Activated effector memory CD4-positive, alpha-beta T cell treated with anti-CD3 and anti-CD28 coated beads, Interleukin-2, amount 50 U/mL, for 16 hours (primary cell): ENCODE data around the gene CELA2A.
A peak's percentile ranks its signal among the peaks of the same experiment; 100 is the strongest.
"Not testable (repeated sequence)": the region's sequence is repeated elsewhere in the genome, so short reads cannot be mapped to it uniquely, and the experiment has no call there.

Experiments
- DNase-seq: peaks from one replicate; pipeline ENCODE4 v3.0.0-alpha.2; 2020

Gene CELA2A

DNA sequence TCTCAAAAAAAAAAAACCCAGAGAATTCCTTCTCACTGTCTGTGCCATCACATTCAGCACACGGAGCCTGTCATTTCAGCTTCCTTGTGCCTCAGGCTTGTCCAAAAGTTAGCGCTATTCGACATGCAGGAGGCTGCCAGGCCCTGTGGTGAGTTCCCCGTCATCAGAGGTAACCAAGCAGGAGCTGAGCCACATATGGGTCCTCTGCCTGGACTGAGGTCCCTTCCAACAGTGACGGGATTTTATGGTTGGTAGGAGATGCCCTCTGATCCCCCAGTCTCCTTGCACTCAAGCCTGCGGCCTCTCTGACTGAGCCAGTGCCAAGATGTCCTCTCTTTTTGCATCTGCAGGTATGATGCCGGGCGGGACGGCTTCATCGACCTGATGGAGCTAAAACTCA is 31.0 kb upstream of the CELA2A start:
- no peak for DNase-seq

GRCh38 chr1:15425958-15426357 is 30.6 kb upstream of the CELA2A start:
- DNase-seq: no peak

- no peak for DNase-seq
Measured at GRCh38 chr1:15426492-15427279, 29.8 kb upstream of the CELA2A start.

GRCh38 chr1:15427280-15427666 is 29.3 kb upstream of the CELA2A start:
- no peak for DNase-seq

GRCh38 chr1:15428252-15428651 is 28.3 kb upstream of the CELA2A start:
- not testable (repeated sequence) for DNase-seq

DNA sequence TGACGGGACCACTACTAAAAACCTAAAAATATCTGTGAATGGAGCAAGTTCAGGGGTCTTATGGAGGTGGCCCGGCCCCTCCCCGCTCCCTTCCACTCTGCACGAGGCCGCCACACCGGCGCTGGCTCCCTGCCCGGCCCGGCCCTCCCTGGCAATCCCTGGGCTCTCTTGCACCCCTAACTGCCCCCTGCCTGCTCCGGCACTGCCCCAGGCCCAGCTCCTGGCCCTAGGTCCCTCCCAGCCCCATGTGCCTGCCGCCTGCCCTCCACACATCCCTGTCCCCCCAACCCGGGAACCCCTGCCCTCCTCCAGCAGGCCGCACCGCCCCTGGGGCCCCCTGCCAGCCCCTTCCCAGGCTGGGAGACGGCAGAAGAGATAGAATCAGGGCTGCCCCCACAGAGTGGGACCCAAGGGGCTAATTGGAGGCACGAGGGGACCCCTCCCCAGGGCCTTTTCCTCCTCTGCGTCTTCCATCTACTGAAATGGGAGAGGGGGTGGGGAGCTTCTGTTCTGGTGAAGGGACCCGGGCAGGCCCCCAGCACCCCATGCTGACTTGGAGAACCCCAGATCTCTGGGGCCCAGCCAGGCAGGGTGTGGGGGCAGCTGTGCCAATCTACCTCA is 27.6 kb upstream of the CELA2A start:
- no peak for DNase-seq

- no peak for DNase-seq
Measured at GRCh38 chr1:15429701-15430149, 26.8 kb upstream of the CELA2A start.

DNA sequence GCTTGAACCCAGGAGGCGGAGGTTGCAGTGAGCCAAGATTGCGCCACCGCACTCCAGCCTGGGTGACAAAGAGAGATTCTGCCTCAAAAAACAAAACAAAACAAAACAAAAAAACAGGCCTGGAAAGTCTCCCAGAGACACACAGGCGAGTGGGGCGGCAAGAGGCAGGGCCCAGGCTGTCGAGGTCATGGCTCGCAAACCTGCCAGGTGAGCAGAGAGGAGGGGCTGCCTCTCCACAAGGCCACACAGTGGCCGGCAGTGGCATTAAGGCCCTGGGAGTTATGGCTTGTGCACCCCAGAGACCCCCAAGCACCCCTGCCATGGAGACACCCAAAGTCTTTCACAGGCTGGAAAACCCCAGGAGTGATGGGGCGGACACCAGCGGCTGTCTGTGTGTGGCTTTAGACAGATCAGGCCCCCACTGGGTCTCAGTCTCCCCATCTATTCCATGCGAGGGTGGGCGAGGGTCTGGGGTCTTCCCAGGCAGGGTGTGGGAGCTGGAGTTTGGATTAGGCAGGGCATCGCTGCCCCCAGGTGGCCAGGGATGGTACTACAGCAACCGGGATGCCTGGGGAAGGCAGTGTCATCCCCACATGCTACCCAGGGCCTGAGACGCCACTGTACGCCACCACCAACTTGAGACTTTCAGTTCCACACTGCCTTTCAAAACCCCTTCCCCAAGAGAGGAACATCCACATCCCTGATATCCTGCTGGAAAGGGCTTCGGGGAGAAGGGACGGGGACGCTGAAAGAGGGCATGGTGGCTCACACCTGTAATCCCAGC is 25.6 kb upstream of the CELA2A start:
- peak; percentile 92 for DNase-seq

- DNase-seq: no peak
Measured at GRCh38 chr1:15431571-15431948, 25.0 kb upstream of the CELA2A start.

GRCh38 chr1:15432324-15432723 is 24.2 kb upstream of the CELA2A start:
- DNase-seq: no peak

DNA sequence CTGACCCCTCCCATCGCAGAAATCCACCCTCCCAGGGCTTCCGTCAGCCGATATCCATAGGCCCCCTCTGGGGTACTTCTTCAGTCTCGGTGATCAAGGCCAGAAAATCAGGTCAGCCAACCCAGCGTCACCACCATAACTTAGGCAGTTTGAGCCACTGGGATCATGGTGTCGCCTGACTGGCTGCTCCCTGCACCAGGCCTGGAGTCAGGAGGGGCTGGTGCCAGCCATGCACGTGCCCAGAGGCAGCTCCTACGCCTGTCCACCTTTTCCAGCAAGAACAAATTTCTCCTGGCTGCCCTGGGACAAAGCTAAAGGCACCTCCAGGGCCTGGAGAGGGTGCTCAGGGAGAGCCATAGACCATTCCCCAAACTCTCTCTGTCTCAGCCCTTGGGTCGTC is 23.1 kb upstream of the CELA2A start:
- no peak for DNase-seq

- not testable (repeated sequence) for DNase-seq
Measured at GRCh38 chr1:15434739-15435138, 21.8 kb upstream of the CELA2A start.

- DNase-seq: no peak
Measured at GRCh38 chr1:15435239-15436077, 21.1 kb upstream of the CELA2A start.

DNA sequence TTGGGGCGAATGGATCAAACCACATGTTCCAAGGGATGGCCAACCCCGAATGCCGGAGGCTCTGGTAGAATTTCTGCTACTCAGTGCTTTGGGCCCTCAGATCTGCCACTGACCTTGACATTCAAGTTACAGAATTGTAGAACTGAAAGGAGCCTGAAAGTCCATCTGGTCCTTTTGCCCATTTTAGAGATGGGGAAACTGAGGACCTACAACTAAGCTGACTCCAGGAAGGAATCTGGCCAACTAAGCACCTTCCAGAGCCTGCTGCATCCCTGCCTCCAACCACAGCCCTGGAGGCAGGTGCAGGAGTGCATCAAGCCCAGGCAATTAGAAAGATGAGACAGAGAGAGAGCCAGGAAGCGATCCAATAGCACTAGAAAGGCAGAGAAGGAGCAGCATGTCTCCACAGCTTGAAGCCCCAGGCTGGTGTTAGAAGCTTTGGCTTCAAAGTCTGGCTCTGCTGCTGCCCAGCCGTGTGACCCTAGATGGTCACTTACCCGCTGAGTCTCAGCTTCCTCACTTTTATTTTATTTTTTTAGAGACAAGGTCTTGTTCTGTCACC is 19.6 kb upstream of the CELA2A start:
- DNase-seq: no peak

- DNase-seq: no peak
Measured at GRCh38 chr1:15439325-15439724, 17.2 kb upstream of the CELA2A start.

GRCh38 chr1:15440357-15440756 is 16.2 kb upstream of the CELA2A start:
- DNase-seq: no peak

DNA sequence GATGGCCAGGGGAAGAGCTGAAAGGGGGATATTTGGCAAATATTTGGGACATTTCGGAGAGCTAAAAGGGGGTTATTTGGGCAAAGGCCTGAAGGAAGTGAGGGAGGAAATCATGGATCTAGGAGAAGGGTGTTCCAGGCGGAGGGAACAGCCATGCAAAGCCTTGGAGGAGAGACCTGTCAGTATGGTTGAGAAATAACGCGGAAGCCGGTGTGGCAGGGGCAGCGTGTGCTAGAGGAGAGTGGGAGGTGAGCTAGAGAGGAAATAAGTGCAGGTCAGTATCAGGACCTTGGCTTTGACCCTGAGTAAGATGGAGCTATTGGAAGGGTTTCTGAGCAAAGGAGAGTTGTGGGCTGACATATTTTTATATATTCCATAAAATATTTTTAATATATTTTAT is 15.3 kb upstream of the CELA2A start:
- DNase-seq: no peak

DNA sequence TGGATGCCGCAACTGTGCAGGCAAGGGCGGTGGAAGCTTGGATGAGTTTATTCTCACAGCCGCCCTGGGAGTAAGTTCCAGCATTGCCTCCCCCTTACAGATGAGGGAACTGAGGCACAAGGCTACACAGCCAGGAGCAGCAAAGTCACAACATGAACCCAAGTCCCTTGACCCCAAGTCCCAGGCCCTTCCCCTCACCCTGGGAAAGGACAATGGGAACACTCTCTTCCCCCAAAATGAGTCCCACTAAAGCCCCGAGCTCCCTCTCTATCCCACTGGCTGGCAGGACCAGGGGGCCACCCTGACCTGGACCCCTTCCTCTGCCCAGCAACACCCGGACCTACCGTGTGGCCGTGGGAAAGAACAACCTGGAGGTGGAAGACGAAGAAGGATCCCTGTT is 14.4 kb upstream of the CELA2A start:
- DNase-seq: no peak

GRCh38 chr1:15442759-15443158 is 13.8 kb upstream of the CELA2A start:
- DNase-seq: no peak

GRCh38 chr1:15443281-15443680 is 13.3 kb upstream of the CELA2A start:
- DNase-seq: no peak

GRCh38 chr1:15444468-15445389 is 11.8 kb upstream of the CELA2A start:
- no peak for DNase-seq
